Measurements from ENCODE around the gene ARPC1B.
"Not testable (repeated sequence)": the region's sequence is repeated elsewhere in the genome, so short reads cannot be mapped to it uniquely, and the experiment has no call there.

- TF ChIP-seq, protein P1, sequence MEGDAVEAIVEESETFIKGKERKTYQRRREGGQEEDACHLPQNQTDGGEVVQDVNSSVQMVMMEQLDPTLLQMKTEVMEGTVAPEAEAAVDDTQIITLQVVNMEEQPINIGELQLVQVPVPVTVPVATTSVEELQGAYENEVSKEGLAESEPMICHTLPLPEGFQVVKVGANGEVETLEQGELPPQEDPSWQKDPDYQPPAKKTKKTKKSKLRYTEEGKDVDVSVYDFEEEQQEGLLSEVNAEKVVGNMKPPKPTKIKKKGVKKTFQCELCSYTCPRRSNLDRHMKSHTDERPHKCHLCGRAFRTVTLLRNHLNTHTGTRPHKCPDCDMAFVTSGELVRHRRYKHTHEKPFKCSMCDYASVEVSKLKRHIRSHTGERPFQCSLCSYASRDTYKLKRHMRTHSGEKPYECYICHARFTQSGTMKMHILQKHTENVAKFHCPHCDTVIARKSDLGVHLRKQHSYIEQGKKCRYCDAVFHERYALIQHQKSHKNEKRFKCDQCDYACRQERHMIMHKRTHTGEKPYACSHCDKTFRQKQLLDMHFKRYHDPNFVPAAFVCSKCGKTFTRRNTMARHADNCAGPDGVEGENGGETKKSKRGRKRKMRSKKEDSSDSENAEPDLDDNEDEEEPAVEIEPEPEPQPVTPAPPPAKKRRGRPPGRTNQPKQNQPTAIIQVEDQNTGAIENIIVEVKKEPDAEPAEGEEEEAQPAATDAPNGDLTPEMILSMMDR (conservative IDR thresholded peaks at IDR 0.05; ENCODE audit: low read depth in 2 of 2), result not testable (repeated sequence)
- TF ChIP-seq NANOG (IDR thresholded peaks at IDR 0.05; ENCODE audit: borderline replicate concordance); POLR2AphosphoS5 (IDR thresholded peaks at IDR 0.05; ENCODE audit: low read depth); EZH2phosphoT487 (IDR thresholded peaks at IDR 0.05; ENCODE audit: unreplicated experiment): not testable (repeated sequence)
- TF ChIP-seq, protein P2, sequence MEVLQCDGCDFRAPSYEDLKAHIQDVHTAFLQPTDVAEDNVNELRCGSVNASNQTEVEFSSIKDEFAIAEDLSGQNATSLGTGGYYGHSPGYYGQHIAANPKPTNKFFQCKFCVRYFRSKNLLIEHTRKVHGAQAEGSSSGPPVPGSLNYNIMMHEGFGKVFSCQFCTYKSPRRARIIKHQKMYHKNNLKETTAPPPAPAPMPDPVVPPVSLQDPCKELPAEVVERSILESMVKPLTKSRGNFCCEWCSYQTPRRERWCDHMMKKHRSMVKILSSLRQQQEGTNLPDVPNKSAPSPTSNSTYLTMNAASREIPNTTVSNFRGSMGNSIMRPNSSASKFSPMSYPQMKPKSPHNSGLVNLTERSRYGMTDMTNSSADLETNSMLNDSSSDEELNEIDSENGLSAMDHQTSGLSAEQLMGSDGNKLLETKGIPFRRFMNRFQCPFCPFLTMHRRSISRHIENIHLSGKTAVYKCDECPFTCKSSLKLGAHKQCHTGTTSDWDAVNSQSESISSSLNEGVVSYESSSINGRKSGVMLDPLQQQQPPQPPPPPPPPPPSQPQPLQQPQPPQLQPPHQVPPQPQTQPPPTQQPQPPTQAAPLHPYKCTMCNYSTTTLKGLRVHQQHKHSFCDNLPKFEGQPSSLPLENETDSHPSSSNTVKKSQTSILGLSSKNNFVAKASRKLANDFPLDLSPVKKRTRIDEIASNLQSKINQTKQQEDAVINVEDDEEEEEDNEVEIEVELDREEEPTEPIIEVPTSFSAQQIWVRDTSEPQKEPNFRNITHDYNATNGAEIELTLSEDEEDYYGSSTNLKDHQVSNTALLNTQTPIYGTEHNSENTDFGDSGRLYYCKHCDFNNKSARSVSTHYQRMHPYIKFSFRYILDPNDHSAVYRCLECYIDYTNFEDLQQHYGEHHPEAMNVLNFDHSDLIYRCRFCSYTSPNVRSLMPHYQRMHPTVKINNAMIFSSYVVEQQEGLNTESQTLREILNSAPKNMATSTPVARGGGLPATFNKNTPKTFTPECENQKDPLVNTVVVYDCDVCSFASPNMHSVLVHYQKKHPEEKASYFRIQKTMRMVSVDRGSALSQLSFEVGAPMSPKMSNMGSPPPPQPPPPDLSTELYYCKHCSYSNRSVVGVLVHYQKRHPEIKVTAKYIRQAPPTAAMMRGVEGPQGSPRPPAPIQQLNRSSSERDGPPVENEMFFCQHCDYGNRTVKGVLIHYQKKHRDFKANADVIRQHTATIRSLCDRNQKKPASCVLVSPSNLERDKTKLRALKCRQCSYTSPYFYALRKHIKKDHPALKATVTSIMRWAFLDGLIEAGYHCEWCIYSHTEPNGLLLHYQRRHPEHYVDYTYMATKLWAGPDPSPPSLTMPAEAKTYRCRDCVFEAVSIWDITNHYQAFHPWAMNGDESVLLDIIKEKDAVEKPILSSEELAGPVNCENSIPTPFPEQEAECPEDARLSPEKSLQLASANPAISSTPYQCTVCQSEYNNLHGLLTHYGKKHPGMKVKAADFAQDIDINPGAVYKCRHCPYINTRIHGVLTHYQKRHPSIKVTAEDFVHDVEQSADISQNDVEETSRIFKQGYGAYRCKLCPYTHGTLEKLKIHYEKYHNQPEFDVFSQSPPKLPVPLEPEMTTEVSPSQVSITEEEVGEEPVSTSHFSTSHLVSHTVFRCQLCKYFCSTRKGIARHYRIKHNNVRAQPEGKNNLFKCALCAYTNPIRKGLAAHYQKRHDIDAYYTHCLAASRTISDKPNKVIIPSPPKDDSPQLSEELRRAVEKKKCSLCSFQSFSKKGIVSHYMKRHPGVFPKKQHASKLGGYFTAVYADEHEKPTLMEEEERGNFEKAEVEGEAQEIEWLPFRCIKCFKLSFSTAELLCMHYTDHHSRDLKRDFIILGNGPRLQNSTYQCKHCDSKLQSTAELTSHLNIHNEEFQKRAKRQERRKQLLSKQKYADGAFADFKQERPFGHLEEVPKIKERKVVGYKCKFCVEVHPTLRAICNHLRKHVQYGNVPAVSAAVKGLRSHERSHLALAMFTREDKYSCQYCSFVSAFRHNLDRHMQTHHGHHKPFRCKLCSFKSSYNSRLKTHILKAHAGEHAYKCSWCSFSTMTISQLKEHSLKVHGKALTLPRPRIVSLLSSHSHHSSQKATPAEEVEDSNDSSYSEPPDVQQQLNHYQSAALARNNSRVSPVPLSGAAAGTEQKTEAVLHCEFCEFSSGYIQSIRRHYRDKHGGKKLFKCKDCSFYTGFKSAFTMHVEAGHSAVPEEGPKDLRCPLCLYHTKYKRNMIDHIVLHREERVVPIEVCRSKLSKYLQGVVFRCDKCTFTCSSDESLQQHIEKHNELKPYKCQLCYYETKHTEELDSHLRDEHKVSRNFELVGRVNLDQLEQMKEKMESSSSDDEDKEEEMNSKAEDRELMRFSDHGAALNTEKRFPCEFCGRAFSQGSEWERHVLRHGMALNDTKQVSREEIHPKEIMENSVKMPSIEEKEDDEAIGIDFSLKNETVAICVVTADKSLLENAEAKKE (CRISPR knock-in tag; IDR thresholded peaks at IDR 0.05), result not testable (repeated sequence)
Measured at GRCh38 chr7:99330314-99330961, 44.1 kb upstream of the ARPC1B start.

Data from GM23338 (cell line).